DND-41 (cell line): ENCODE results near the gene ST6GALNAC3.

Source experiments
- ATAC-seq: fragments of 200-7000 bp; cut with Tn5 transposase; 3 replicates; pipeline ENCODE4 v1.9.1; 2021; ENCODE audit warnings: low read depth; ENCODE audit not compliant: insufficient read depth
- DNase-seq: peaks from one replicate; pipeline ENCODE4 v3.0.0-alpha.2; 2020
- H2AFZ ChIP-seq: 2 replicates; pipeline ENCODE4 v1.6.0; 2012; ENCODE audit warnings: low read depth, low read length
- H3K27ac ChIP-seq: 2 replicates; pipeline ENCODE4 v1.5.1; 2012; ENCODE audit warnings: low read length, inconsistent platforms
- H3K27me3 ChIP-seq: fragments of 200-600 bp; sonication (generic); 2 replicates; pipeline ENCODE4 v1.6.0; 2012; ENCODE audit warnings: low read length, mild to moderate bottlenecking, inconsistent platforms; ENCODE audit not compliant: insufficient read depth, poor library complexity
- H3K36me3 ChIP-seq: 2 replicates; pipeline ENCODE4 v1.5.1; 2012; ENCODE audit warnings: low read length, inconsistent platforms; ENCODE audit not compliant: insufficient read depth
- H3K4me1 ChIP-seq: 2 replicates; pipeline ENCODE4 v1.5.1; 2012; ENCODE audit warnings: mild to moderate bottlenecking, low read length; ENCODE audit not compliant: insufficient read depth
- H3K4me2 ChIP-seq: 2 replicates; pipeline ENCODE4 v1.6.0; 2012; ENCODE audit warnings: mild to moderate bottlenecking, moderate library complexity, low read length, inconsistent platforms; ENCODE audit not compliant: insufficient read depth
- H3K4me3 ChIP-seq, 2 experiments: fragments of 200-600 bp in 1 of 2; shearing (Covaris generic) in 1 of 2; 2 replicates each; pipeline ENCODE4 v1.5.1; 2012 to 2016; ENCODE audit warnings: inconsistent platforms in 2 of 2, low read length in 2 of 2, mild to moderate bottlenecking in 2 of 2, low read depth in 1 of 2, moderate library complexity in 1 of 2
- H3K79me2 ChIP-seq: 2 replicates; pipeline ENCODE4 v1.6.0; 2012; ENCODE audit warnings: low read length, inconsistent platforms; ENCODE audit not compliant: insufficient read depth
- H3K9ac ChIP-seq: 2 replicates; pipeline ENCODE4 v1.6.0; 2012; ENCODE audit warnings: low read depth, mild to moderate bottlenecking, inconsistent platforms, low read length, moderate library complexity
- H3K9me3 ChIP-seq: 2 replicates; pipeline ENCODE4 v1.5.1; 2012; ENCODE audit warnings: low read length, moderate library complexity, mild to moderate bottlenecking, inconsistent platforms; ENCODE audit not compliant: insufficient read depth, severe bottlenecking
- H4K20me1 ChIP-seq: 2 replicates; pipeline ENCODE4 v1.6.0; 2012; ENCODE audit warnings: low read length; ENCODE audit not compliant: insufficient read depth
- EZH2 ChIP-seq: IDR thresholded peaks from 3 replicates; pipeline ENCODE4 v1.6.1; 2012; ENCODE audit warnings: borderline replicate concordance, low read depth, mild to moderate bottlenecking, moderate library complexity, low read length, inconsistent platforms; ENCODE audit not compliant: severe bottlenecking
- TF ChIP-seq, protein P1 (sequence below): IDR thresholded peaks from 2 replicates; pipeline ENCODE4 v1.5.1; 2012; ENCODE audit warnings: borderline replicate concordance, low read length, moderate library complexity, mild to moderate bottlenecking; ENCODE audit not compliant: poor library complexity, severe bottlenecking; ENCODE audit errors: extremely low read depth

Gene ST6GALNAC3

DNA sequence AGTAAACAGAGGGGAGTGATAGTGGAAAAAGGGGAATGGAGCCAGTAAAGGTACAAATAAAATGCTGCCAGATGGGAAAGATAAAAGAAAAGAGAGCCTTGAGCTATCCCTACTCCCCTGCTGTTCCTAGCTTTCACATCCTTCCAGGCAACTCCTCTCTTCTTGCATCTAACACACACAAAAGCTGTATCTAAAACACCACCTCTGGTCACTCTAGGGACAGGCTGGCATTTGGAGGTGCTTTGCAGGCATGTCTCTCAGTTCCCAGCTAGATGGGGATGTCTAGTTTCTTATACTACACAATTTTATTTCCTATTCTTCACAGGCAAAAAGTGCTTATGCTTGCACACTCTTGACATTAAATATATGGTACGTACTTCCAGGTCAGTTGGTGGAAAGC is 607.6 kb downstream of the ST6GALNAC3 start:
- Histone ChIP-seq H3K36me3 (no peaks in the 10 kb centered on the region), H3K27ac (no peak overlapping the region), H3K27me3 (no peaks in the 10 kb centered on the region), H3K4me2 (no peak overlapping the region), H3K9ac (no peak overlapping the region), H3K9me3 (no peaks in the 10 kb centered on the region), H3K4me1 (no peaks in the 10 kb centered on the region), H4K20me1 (no peaks in the 10 kb centered on the region), H3K4me3 (no peak overlapping the region), H2AFZ (no peak overlapping the region), H3K79me2 (no peaks in the 10 kb centered on the region)
- ATAC-seq: no peak
- DNase-seq: no peak
- TF ChIP-seq, protein P1, sequence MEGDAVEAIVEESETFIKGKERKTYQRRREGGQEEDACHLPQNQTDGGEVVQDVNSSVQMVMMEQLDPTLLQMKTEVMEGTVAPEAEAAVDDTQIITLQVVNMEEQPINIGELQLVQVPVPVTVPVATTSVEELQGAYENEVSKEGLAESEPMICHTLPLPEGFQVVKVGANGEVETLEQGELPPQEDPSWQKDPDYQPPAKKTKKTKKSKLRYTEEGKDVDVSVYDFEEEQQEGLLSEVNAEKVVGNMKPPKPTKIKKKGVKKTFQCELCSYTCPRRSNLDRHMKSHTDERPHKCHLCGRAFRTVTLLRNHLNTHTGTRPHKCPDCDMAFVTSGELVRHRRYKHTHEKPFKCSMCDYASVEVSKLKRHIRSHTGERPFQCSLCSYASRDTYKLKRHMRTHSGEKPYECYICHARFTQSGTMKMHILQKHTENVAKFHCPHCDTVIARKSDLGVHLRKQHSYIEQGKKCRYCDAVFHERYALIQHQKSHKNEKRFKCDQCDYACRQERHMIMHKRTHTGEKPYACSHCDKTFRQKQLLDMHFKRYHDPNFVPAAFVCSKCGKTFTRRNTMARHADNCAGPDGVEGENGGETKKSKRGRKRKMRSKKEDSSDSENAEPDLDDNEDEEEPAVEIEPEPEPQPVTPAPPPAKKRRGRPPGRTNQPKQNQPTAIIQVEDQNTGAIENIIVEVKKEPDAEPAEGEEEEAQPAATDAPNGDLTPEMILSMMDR: no peak
- TF ChIP-seq EZH2: no peak
